ENCODE measurements around the gene SCFD2.

DNA sequence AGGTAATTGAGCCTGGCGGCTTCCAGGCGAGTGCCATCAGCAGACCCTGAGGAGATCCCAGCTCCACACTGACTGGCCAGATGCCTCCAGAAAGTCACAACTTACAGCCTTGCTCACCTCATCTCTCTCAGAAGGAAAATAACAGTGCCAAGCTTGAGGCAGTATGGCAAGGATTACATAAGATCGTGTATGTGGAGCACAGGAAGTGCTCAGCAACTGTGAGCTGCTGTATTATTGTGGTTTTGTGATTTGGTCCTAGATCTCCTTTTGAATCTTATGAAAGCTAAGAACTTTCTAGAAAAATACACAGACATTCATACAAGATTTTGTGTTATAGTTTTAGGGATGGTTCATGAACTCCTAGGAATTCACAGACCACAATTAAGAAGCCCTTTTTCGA, 489.8 kb downstream of the SCFD2 start:
- no peak for TF ChIP-seq POLR2AphosphoS5 (IDR thresholded peaks at IDR 0.05; ENCODE audit: low read depth, low read length)
- TF ChIP-seq, protein P1, sequence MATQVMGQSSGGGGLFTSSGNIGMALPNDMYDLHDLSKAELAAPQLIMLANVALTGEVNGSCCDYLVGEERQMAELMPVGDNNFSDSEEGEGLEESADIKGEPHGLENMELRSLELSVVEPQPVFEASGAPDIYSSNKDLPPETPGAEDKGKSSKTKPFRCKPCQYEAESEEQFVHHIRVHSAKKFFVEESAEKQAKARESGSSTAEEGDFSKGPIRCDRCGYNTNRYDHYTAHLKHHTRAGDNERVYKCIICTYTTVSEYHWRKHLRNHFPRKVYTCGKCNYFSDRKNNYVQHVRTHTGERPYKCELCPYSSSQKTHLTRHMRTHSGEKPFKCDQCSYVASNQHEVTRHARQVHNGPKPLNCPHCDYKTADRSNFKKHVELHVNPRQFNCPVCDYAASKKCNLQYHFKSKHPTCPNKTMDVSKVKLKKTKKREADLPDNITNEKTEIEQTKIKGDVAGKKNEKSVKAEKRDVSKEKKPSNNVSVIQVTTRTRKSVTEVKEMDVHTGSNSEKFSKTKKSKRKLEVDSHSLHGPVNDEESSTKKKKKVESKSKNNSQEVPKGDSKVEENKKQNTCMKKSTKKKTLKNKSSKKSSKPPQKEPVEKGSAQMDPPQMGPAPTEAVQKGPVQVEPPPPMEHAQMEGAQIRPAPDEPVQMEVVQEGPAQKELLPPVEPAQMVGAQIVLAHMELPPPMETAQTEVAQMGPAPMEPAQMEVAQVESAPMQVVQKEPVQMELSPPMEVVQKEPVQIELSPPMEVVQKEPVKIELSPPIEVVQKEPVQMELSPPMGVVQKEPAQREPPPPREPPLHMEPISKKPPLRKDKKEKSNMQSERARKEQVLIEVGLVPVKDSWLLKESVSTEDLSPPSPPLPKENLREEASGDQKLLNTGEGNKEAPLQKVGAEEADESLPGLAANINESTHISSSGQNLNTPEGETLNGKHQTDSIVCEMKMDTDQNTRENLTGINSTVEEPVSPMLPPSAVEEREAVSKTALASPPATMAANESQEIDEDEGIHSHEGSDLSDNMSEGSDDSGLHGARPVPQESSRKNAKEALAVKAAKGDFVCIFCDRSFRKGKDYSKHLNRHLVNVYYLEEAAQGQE (IDR thresholded peaks at IDR 0.05; ENCODE audit: insufficient read depth in 1 of 2, low read depth in 2 of 2, low read length in 2 of 2): no peak

Data from PFSK-1 (cell line).